Dermis microvascular lymphatic vessel endothelial cell (primary cell): ENCODE results near the gene SAMD4B. TPM values are rescaled to one million over a fixed set of nuclear protein-coding genes. Genes with fewer than 3 reads are reported as not detected.
A peak's percentile ranks its signal among the peaks of the same experiment; 100 is the strongest.
"Not testable (repeated sequence)": the region's sequence is repeated elsewhere in the genome, so short reads cannot be mapped to it uniquely, and the experiment has no call there.

ENCODE experiments used
- DNase-seq, 2 donors: peaks; one replicate each; pipeline versions ENCODE4 v3.0.0 to v3.0.0-alpha.2; 2010; ENCODE audit warnings: low read depth in 2 of 2
- total RNA-seq: library from RNA; depleted of rRNA; stranded (reverse); fragments of >200 nt; gene quantifications from 2 replicates; pipeline ENCODE4 v1.2.1, GENCODE V29; 2014

The SAMD4B gene
- total RNA-seq, 1 donor from 2014 or later = 19.8 TPM

- no peak for DNase-seq
Observed at GRCh38 chr19:39365531-39365930, 23.3 kb downstream of the SAMD4B start.

GRCh38 chr19:39369200-39369599 is 27.0 kb downstream of the SAMD4B start:
- no peak for DNase-seq

GRCh38 chr19:39370735-39371134 is 28.5 kb downstream of the SAMD4B start:
- DNase-seq = no peak

GRCh38 chr19:39372047-39372802 is 30.0 kb downstream of the SAMD4B start:
- DNase-seq = peak in 1 of 2 donors; percentile 58

GRCh38 chr19:39372941-39373340 is 30.7 kb downstream of the SAMD4B start:
- no peak for DNase-seq

GRCh38 chr19:39375929-39376328 is 33.7 kb downstream of the SAMD4B start:
- no peak for DNase-seq

GRCh38 chr19:39377373-39378362 is 35.4 kb downstream of the SAMD4B start:
- DNase-seq = no peak

- not testable (repeated sequence) for DNase-seq
Observed at GRCh38 chr19:39379366-39379765, 37.1 kb downstream of the SAMD4B start.

- no peak for DNase-seq
Observed at GRCh38 chr19:39379865-39380396, 37.7 kb downstream of the SAMD4B start.

- DNase-seq = no peak
Observed at GRCh38 chr19:39380521-39381502, 38.6 kb downstream of the SAMD4B start.

GRCh38 chr19:39381910-39382611 is 39.8 kb downstream of the SAMD4B start:
- no peak for DNase-seq

GRCh38 chr19:39382991-39383828 is 41.0 kb downstream of the SAMD4B start:
- no peak for DNase-seq

GRCh38 chr19:39384839-39385568 is 42.8 kb downstream of the SAMD4B start:
- no peak for DNase-seq

- DNase-seq = no peak
Observed at GRCh38 chr19:39385629-39386411, 43.6 kb downstream of the SAMD4B start.

GRCh38 chr19:39386557-39386956 is 44.3 kb downstream of the SAMD4B start:
- DNase-seq = no peak

GRCh38 chr19:39388657-39389056 is 46.4 kb downstream of the SAMD4B start:
- DNase-seq = no peak

- no peak for DNase-seq
Observed at GRCh38 chr19:39389631-39390414, 47.6 kb downstream of the SAMD4B start.
